ENCODE measurements around the gene ANKFN1.

- TF ChIP-seq CTCF (IDR thresholded peaks at IDR 0.05 in 4 of 5, conservative IDR thresholded peaks at IDR 0.05 in 1 of 5) (no peak), POLR2A (IDR thresholded peaks at IDR 0.05) (no peak)
Measured at GRCh38 chr17:56505154-56505756, 352.0 kb downstream of the ANKFN1 start.
